CD4-positive, alpha-beta T cell treated with Interleukin-4 for 1 hour (primary cell): ENCODE measurements around the gene MUC22.
A peak's percentile ranks its signal among the peaks of the same experiment; 100 is the strongest.

Experiments
- DNase-seq, 2 donors: peaks; one replicate each; pipeline ENCODE4 v3.0.0-alpha.2; 2020 to 2022

The MUC22 gene

GRCh38 chr6:31010393-31011060, at the start of gene MUC22:
TSS of gene MUC22 (plus strand) at chr6:31010474. CDS start at chr6:31010707, 233 bp downstream.
- no peak for DNase-seq

DNA sequence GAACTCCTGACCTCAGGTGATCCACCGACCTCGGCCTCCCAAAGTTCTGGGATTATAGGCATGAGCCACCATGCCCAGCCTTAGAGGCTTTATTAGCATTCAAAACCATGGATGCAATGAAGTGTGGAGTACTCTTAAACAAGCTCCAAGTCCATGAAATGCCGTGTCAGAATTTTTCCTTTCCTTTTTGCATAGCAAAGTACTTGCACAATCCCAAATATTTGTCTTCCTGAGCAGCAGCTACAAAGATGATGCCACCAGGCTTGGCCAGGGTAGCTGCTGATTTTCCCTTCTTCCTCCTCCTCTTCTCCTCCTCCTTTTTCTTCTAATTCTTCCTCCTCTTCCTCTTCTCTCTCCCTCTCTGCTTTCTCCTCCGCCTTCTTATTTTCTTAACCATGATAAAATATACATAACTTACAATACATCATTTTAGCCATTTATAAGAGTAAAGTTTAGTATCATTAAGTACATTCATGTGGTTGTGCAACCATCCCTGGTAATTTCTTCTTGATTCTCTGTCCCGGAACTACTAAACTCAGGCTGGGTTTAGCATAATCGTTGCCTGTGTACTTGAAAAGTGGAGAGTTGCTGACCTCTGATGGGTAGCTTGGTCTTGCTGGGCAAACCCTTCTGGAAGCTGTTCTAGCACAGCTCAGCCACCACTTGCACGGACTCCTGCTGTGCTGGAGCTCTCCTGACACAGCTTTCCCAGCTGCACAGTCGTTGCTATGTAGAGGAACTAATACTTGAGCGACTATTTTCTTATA, 49.2 kb upstream of the MUC22 start:
- no peak for DNase-seq

DNA sequence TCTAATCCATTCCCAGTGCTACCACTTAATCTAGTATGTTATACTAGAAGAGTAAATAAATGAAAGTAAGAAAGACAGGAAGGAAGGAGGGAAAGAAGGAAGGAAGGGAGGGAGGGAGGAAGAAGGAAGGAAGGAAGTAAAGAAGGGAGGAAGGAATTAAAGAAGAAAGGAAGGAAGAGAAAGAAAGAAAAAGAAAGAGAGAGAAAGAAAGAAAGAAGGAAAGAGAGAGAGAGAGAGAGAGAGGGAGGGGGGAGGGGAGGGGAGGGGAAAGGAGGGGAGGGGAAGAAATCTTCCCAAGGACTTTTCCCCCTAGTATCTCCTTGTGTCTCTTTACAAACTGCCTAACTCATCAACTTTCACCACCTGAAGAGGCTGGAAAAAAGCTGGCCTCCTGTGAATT, 47.6 kb upstream of the MUC22 start:
- no peak for DNase-seq

GRCh38 chr6:30963641-30964040, 46.6 kb upstream of the MUC22 start:
- no peak for DNase-seq

DNA sequence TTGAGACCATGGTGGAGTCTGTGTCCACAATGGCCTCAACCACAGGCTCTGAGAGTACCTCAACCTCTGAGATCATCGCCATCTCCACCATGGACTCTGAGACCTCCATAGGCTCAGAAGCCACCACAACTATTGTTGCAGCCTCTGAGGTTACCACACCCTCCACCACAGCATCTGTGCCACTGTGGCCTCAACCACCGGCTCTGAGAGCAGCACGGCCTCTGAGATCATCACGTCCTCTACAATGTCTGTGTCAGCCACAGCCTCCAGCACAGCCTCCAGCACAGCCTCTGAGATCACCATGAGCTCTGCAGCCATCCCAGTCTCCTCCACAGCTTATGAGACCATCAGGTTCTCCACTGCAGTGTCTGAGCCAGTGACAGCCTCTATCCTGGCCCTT, 46.2 kb upstream of the MUC22 start:
- DNase-seq, result peak in 1 of 2 donors; percentile 23

GRCh38 chr6:30965140-30965601, 45.1 kb upstream of the MUC22 start:
- DNase-seq, result no peak

DNA sequence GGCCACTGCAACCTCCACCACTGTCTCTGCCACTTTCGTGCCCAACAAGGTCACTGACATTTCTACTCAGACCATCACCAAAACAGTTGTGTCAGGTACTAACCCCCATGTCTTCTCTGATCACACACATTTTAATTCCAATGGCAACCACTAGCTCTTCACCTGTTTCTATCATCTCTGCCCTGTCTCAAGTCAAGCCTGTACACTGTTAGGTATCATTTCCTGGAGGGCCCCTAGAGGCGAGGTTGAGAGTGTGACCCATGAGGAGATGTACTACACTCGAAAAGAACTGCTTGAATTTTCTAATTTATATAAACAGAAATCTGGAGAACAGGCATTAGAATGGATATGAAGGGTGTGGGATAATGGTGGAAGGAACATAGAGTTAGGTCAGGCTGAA, 44.1 kb upstream of the MUC22 start:
- no peak for DNase-seq

DNA sequence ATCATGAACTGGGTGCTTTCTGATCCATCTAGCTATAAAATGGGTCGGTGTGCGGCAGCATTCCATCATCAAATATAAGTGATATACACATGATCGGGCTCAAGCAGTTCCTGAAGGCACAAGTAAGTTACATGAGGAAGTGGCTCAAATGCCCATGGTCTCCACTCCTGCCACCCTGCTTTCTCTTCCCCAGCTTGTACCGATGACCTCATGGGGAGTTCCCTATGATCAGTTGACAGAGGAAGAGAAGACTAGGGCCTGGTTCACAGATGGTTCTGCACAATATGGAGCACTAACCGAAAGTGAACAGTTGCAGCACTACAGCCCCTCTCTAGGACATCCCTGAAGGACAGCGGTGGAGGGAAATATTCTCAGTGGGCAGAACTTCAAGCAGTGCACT, 41.1 kb upstream of the MUC22 start:
- DNase-seq, result peak in 1 of 2 donors; percentile 38

DNA sequence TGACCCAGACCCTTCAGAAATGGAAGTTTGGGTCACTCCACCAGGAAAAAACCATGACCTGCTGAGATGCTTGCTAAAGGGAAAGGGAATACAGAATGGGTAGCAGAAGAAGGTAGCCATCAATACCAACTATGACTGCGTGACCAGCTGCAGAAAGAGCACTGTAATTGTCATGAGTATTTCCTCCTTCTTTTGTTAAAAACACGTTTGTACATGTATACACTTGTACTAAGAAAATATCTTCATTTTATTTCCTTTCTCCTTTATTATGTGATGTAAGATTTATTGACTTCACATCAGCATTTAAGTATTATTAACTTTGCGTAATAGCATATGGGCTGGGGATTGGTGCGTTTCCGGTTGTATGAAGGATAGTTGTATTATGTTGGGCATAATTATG, 39.3 kb upstream of the MUC22 start:
- no peak for DNase-seq

GRCh38 chr6:30972816-30973215, 37.5 kb upstream of the MUC22 start:
- DNase-seq, result no peak

GRCh38 chr6:30974490-30975252, 35.6 kb upstream of the MUC22 start:
- DNase-seq, result no peak

GRCh38 chr6:30979141-30979540, 31.1 kb upstream of the MUC22 start:
- no peak for DNase-seq

GRCh38 chr6:30979690-30980089, 30.6 kb upstream of the MUC22 start:
- DNase-seq, result no peak

DNA sequence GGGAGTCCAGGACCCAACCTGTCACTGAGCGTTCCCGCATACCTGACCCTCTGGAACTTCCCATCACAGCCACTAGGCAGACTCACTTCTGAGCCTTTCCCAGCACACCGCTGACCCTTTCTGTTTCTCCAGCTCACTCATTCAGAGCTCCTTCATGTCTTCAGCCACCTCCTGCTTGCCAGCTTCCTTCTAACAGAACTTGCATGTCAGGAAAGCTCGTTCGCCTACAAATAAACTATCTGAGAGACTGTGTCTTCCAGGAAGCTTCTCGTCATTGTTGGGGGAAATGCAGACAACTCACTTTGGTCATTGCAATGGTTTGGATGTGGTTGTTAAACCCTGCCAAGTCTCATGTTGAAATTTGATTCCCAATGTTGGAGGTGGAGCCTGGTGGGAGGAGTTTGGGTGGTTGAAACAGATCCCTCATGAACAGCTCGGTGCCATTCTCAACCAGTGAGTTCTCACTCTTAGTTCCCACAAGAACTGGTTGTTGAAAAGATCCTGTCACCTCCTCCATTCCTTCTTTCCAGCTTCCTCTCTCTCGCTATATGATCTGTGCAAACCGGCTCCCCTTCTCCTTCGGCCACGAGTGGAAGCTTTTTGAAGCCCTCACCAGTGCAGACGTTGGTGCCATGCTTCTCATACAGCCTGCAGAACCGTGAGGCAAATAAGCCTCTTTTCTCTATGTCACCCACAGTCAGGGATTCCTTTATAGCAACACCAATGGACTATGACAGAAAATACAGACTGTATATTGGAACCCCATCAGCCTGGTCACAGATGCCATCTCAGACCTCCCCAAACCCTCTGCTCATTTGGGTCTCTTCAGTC, 28.1 kb upstream of the MUC22 start:
- DNase-seq, result no peak

GRCh38 chr6:30983439-30983838, 26.8 kb upstream of the MUC22 start, which contains the start of gene MUC21:
TSS of gene MUC21 (plus strand) at chr6:30983718. CDS start at chr6:30983959, 241 bp downstream.
- DNase-seq, result no peak

DNA sequence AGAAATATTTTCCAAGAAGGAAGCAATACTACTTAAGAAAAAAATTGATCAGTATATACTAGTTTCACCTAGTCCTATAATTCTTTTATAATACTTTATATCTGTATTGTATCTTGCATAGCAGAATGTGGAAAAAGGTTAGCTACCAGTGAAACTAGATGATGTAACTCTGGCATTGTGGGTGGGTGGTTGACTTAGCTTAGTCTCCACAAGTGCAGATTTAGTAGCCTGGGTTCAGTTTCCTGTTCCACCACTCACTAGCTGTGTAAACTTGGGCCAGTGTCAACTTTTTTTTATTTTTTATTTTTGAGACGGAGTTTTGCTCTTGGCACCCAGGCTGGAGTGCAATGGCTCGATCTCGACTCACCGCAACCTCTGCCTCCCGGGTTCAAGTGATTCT, 24.8 kb upstream of the MUC22 start:
- no peak for DNase-seq

GRCh38 chr6:30987304-30987703, 23.0 kb upstream of the MUC22 start:
- DNase-seq, result no peak

DNA sequence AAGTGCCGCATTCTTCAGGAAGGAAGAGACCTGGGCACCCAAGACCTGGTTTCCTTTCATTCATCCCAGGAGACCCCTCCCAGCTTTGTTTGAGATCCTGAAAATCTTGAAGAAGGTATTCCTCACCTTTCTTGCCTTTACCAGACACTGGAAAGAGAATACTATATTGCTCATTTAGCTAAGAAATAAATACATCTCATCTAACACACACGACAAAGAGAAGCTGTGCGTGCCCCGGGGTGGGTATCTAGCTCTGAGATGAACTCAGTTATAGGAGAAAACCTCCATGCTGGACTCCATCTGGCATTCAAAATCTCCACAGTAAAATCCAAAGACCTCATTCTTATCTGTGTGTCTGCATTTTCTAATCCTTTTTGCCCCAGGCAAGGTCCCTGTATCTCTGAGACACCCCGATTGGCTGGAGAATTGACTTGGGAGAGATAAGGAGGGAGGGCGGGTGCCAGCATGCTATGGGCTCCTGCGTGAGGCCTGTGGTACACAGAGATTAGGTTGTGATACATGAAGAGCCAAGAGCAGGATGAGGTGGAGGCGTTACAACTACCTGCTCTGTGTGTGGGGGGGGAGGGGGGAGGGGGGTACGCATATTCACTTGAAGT, 22.0 kb upstream of the MUC22 start:
- DNase-seq, result no peak

DNA sequence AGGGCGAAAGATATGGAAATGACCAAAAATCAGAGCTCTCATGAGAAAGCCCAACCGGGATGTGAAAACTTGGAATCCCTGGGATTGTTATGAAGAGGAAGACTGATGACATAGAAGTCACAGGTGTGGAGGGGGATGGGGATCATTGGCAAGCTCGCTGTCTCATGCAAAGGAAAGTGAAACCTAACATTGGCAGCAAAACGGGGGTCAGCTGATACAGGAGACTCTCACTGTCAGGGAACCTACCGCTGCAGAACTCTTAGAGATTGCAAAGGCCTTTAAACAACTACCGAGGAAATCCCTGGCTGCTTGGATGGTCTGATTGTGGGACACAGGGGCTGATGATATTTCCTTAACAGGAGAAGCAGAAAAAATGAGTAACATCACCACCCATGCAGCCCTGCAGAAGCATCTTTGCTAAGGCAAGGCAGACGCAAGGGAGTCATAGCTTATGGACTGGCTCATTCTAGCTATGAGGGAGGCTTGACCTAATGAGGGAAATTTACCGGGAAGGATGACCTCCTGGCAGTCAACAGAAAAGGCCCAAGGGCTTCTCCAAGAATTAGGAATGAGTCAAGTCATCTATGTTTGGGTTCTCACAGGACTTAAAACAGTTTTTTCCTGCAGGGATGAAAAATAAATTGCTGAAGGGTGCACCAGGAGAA, 19.7 kb upstream of the MUC22 start:
- peak in 1 of 2 donors; percentile 19 for DNase-seq

DNA sequence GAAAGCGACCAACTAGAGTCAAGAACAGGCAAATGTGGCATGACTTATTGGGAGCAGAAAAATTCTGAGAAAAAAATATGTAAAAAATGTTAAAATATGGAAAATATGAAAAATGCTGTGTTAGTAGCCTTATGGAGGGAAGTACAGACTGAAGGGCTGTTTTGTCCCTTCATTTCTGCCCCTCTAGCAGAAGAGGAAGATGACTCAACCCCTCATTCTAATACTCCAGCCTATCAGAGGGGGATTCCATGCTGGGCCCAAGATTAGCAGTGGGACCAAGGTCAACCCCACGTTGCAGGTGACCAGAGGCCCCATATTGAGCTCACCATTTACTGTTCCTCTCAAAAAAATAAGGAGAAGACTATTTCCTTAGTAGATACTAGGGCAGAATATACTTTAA, 18.4 kb upstream of the MUC22 start:
- no peak for DNase-seq

GRCh38 chr6:30997301-30997700, 13.0 kb upstream of the MUC22 start:
- DNase-seq, result no peak

DNA sequence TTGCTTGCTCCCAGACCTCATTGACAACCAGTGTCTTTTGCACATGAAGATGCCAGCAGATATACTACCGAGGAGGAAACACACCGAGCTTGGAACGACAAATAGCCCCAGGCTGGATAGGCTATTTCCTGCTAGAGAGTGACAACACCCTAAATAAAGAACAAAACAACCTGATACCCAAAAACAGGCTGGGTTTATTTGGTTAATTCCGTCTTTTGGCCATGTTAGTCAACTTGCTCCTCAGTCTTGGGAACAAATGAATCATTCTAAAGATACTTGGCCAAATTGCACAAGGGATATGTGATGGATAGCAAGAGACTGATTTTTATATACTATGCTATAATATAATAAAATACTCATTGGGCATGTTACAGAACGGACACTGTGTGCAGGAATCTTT, 11.5 kb upstream of the MUC22 start:
- DNase-seq, result no peak
